ENCODE data around the gene AFM. TPM values are rescaled to one million over a fixed set of nuclear protein-coding genes. Genes with fewer than 3 reads are reported as not detected.

The AFM gene
- total RNA-seq, 1 experiment from 2014 or later: not detected

GRCh38 chr4:73438048-73438447, 43.5 kb upstream of the AFM start:
- BruUV-seq (replicated peaks): no TSS peak

GRCh38 chr4:73438582-73439215, 42.8 kb upstream of the AFM start:
- no peak for DNase-seq
- no TSS peak for BruUV-seq (replicated peaks)
- Mint-ChIP-seq H3K27ac (ENCODE audit: unreplicated experiment) (no peak overlapping the region), H3K4me1 (ENCODE audit: low read depth, unreplicated experiment) (no peaks in the 10 kb centered on the region), H3K4me3 (ENCODE audit: low read depth, unreplicated experiment) (no peak overlapping the region), H3K27me3 (ENCODE audit: unreplicated experiment) (no peaks in the 10 kb centered on the region), H3K36me3 (ENCODE audit: insufficient read depth, unreplicated experiment) (no peaks in the 10 kb centered on the region), H3K9me3 (ENCODE audit: low read depth, unreplicated experiment) (no peaks in the 10 kb centered on the region)
- CTCF ChIA-PET: no interaction called here
- intact Hi-C loops (cut with micrococcal nuclease; ENCODE audit: unreplicated experiment): no loop called here
- TF ChIP-seq CTCF (IDR thresholded peaks at IDR 0.05; ENCODE audit: unreplicated experiment): no peak

More at GRCh38 chr4:73438048-73438447, 43.5 kb upstream of the AFM start:
- no peak overlapping the region for H3K4me3 Mint-ChIP-seq (ENCODE audit: low read depth, unreplicated experiment)
- H3K9me3 Mint-ChIP-seq (ENCODE audit: low read depth, unreplicated experiment): no peaks in the 10 kb centered on the region
- TF ChIP-seq CTCF (IDR thresholded peaks at IDR 0.05; ENCODE audit: unreplicated experiment): no peak
- peaks cover 5% of the 10 kb centered on the region for H3K4me1 Mint-ChIP-seq (ENCODE audit: low read depth, unreplicated experiment)
- no peak for DNase-seq
- H3K27me3 Mint-ChIP-seq (ENCODE audit: unreplicated experiment): no peaks in the 10 kb centered on the region
- CTCF ChIA-PET: no interaction called here
- H3K27ac Mint-ChIP-seq (ENCODE audit: unreplicated experiment): no peak overlapping the region
- H3K36me3 Mint-ChIP-seq (ENCODE audit: insufficient read depth, unreplicated experiment): no peaks in the 10 kb centered on the region
- intact Hi-C loops (cut with micrococcal nuclease; ENCODE audit: unreplicated experiment): no loop called here

GRCh38 chr4:73439445-73439844, 42.1 kb upstream of the AFM start:
- Mint-ChIP-seq H3K4me3 (ENCODE audit: low read depth, unreplicated experiment) (no peak overlapping the region), H3K27ac (ENCODE audit: unreplicated experiment) (no peak overlapping the region), H3K36me3 (ENCODE audit: insufficient read depth, unreplicated experiment) (no peaks in the 10 kb centered on the region), H3K27me3 (ENCODE audit: unreplicated experiment) (no peaks in the 10 kb centered on the region), H3K9me3 (ENCODE audit: low read depth, unreplicated experiment) (no peaks in the 10 kb centered on the region), H3K4me1 (ENCODE audit: low read depth, unreplicated experiment) (no peaks in the 10 kb centered on the region)
- no peak for DNase-seq
- intact Hi-C loops (cut with micrococcal nuclease; ENCODE audit: unreplicated experiment): no loop called here
- no TSS peak for BruUV-seq (replicated peaks)
- CTCF ChIA-PET: no interaction called here
- no peak for TF ChIP-seq CTCF (IDR thresholded peaks at IDR 0.05; ENCODE audit: unreplicated experiment)

DNA sequence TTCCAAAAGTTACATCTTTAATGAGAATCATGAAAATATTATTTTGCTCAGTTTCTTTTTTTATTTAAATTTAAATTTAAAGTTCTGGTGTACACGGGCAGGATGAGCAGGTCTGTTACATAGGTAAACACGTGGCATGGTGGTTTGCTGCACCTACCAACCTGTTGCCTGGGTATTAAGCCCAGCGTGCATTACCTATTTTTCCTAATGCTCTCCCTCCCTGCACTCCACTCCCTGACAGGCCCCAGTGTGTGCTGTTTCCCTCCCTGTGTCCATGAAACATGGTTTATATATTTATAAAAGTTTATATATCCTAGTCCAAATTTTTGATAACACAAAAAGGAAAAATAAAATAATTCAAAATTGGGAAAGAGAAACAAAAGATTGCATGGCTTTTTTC, 41.6 kb upstream of the AFM start:
- CTCF ChIA-PET: no interaction called here

More for the DNA sequence above, 41.6 kb upstream of the AFM start:
- no peak for DNase-seq
- intact Hi-C loops (cut with micrococcal nuclease; ENCODE audit: unreplicated experiment): loop anchor here (10.0 kb wide), 1 partner anchor 215 kb away; no protein-coding TSS in a partner anchor
- H3K9me3 Mint-ChIP-seq (ENCODE audit: low read depth, unreplicated experiment): no peaks in the 10 kb centered on the region
- no peaks in the 10 kb centered on the region for H3K36me3 Mint-ChIP-seq (ENCODE audit: insufficient read depth, unreplicated experiment)
- no peaks in the 10 kb centered on the region for H3K27me3 Mint-ChIP-seq (ENCODE audit: unreplicated experiment)
- no peak overlapping the region for H3K4me3 Mint-ChIP-seq (ENCODE audit: low read depth, unreplicated experiment)
- H3K27ac Mint-ChIP-seq (ENCODE audit: unreplicated experiment): no peak overlapping the region
- BruUV-seq (replicated peaks): no TSS peak
- no peak for TF ChIP-seq CTCF (IDR thresholded peaks at IDR 0.05; ENCODE audit: unreplicated experiment)
- no peaks in the 10 kb centered on the region for H3K4me1 Mint-ChIP-seq (ENCODE audit: low read depth, unreplicated experiment)
